GM12875 (cell line): ENCODE data around the gene APCDD1L.
"Not testable (repeated sequence)": the region's sequence is repeated elsewhere in the genome, so short reads cannot be mapped to it uniquely, and the experiment has no call there.

Experiments used
- H3K4me3 ChIP-seq: one replicate; pipeline ENCODE4 v1.5.1; 2011; ENCODE audit warnings: low read depth, low read length, control low read depth
- CTCF ChIP-seq: IDR thresholded peaks from 2 replicates; pipeline ENCODE4 v1.5.1; 2011; ENCODE audit warnings: low read depth, mild to moderate bottlenecking, control low read depth, inconsistent platforms, low read length, moderate library complexity, borderline replicate concordance; ENCODE audit not compliant: insufficient read depth

APCDD1L gene

GRCh38 chr20:58416835-58417234 lies 98.4 kb downstream of the APCDD1L start:
- no peak for TF ChIP-seq CTCF
- no peak overlapping the region for H3K4me3 ChIP-seq

GRCh38 chr20:58416057-58416456 lies 99.1 kb downstream of the APCDD1L start:
- no peak overlapping the region for H3K4me3 ChIP-seq
- TF ChIP-seq CTCF, result no peak

GRCh38 chr20:58414786-58415185 lies 100.4 kb downstream of the APCDD1L start:
- not testable (repeated sequence) for H3K4me3 ChIP-seq

- H3K4me3 ChIP-seq, result not testable (repeated sequence)
Observed at GRCh38 chr20:58414216-58414615, 101.0 kb downstream of the APCDD1L start.
